Neural cell (in vitro differentiated cells): ENCODE measurements around the gene PDE8B.

Experiments
- CTCF ChIP-seq: fragments of 450-650 bp; IDR thresholded peaks from 2 replicates; pipeline ENCODE4 v1.5.1; 2014; ENCODE audit warnings: antibody characterized with exemption, mild to moderate bottlenecking, moderate library complexity; ENCODE audit not compliant: poor library complexity, severe bottlenecking
- EZH2 ChIP-seq: fragments of 200-600, 300-800 bp; shearing (Covaris generic), sonication (generic); IDR thresholded peaks from 2 replicates; pipeline ENCODE4 v1.6.1; 2014; ENCODE audit warnings: antibody characterized with exemption, low read length, borderline replicate concordance, mild to moderate bottlenecking; ENCODE audit not compliant: insufficient read depth, poor library complexity, severe bottlenecking
- SMC3 ChIP-seq: fragments of 450-650 bp; conservative IDR thresholded peaks from 2 replicates; pipeline ENCODE4 v1.6.1; 2014; ENCODE audit warnings: antibody characterized with exemption, mild to moderate bottlenecking, moderate library complexity; ENCODE audit not compliant: poor library complexity
- TAF1 ChIP-seq: IDR thresholded peaks from 2 replicates; pipeline ENCODE4 v1.6.1; 2012; ENCODE audit warnings: low read depth

DNA sequence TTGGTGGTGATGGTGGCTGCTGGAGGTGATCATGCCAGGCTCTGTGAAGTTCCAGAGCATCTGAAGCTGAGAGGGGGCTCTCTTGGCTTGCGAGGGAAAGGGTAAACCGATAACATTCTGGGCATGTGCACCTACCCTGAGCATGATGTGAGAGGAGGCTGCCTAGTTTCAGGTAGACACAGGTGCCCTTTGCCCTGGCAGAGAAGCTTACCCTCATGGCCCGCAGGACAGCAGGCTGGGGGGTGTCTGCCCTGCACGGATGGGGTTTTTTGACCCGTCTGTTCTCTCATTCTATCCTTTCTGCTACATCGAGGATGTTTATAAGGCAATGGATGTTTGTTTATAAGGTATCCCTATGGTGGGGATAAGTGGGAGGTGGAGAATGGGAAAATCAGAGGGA lies 148.8 kb downstream of the PDE8B start:
- TF ChIP-seq TAF1 (no peak), CTCF (no peak), EZH2 (no peak), SMC3 (no peak)
